HCT116 (cell line): Measurements from ENCODE around the gene PHLDA1.

Experiments used
- CTCF ChIP-seq, 3 experiments: fragments of 200-600 bp in 1 of 3; sonication (generic) in 1 of 3; IDR thresholded peaks in 2 of 3; conservative IDR thresholded peaks in 1 of 3; 2 replicates each; pipeline ENCODE4 v1.5.1; 2012 to 2017; ENCODE audit warnings: low read depth in 2 of 3, low read length in 2 of 3, antibody characterized with exemption in 1 of 3, borderline replicate concordance in 1 of 3, control low read depth in 1 of 3, mild to moderate bottlenecking in 1 of 3, mixed read lengths in 1 of 3, mixed run types in 1 of 3, moderate library complexity in 1 of 3; ENCODE audit not compliant: insufficient read depth in 1 of 3
- EZH2 ChIP-seq: fragments of 200-600 bp; sonication (generic); IDR thresholded peaks from 2 replicates; pipeline ENCODE4 v1.6.1; 2017; ENCODE audit warnings: antibody characterized with exemption, mixed run types
- EZH2phosphoT487 ChIP-seq: fragments of 200-600 bp; IDR thresholded peaks from 2 replicates; pipeline ENCODE4 v1.6.1; 2018; ENCODE audit warnings: antibody characterized with exemption, borderline replicate concordance
- FOSL1 ChIP-seq: IDR thresholded peaks from 2 replicates; pipeline ENCODE4 v1.6.1; 2012; ENCODE audit warnings: low read depth
- JUND ChIP-seq: IDR thresholded peaks from 2 replicates; pipeline ENCODE4 v1.6.1; 2012
- MAX ChIP-seq: IDR thresholded peaks from 2 replicates; pipeline ENCODE4 v1.6.1; 2012
- POLR2A ChIP-seq: IDR thresholded peaks from 2 replicates; pipeline ENCODE4 v1.7.0; 2011; ENCODE audit warnings: borderline replicate concordance; ENCODE audit not compliant: insufficient read depth, insufficient read length; ENCODE audit errors: extremely low read depth
- POLR2AphosphoS5 ChIP-seq: IDR thresholded peaks from 2 replicates; pipeline ENCODE4 v1.6.1; 2011; ENCODE audit warnings: mild to moderate bottlenecking, low read depth, low read length, moderate library complexity
- RAD21 ChIP-seq: IDR thresholded peaks from 2 replicates; pipeline ENCODE4 v1.6.1; 2012; ENCODE audit warnings: low read depth, mild to moderate bottlenecking
- SIN3A ChIP-seq: IDR thresholded peaks from 2 replicates; pipeline ENCODE4 v1.6.1; 2012; ENCODE audit warnings: low read depth
- SP1 ChIP-seq: IDR thresholded peaks from 2 replicates; pipeline ENCODE4 v1.6.1; 2012; ENCODE audit warnings: low read depth
- ZBTB33 ChIP-seq: IDR thresholded peaks from 2 replicates; pipeline ENCODE4 v1.6.1; 2011; ENCODE audit warnings: mild to moderate bottlenecking, low read length, moderate library complexity; ENCODE audit not compliant: insufficient replicate concordance; ENCODE audit errors: extremely low read depth
- ZFX ChIP-seq: fragments of 450-650 bp; IDR thresholded peaks from 2 replicates; pipeline ENCODE4 v1.6.1; 2017
- ZNF274 ChIP-seq: fragments of 200-500 bp; sonication (Bioruptor generic); IDR thresholded peaks from 2 replicates; pipeline ENCODE4 v1.6.1; 2014; ENCODE audit warnings: mild to moderate bottlenecking, low read depth, low read length, inconsistent platforms

GRCh38 chr12:76074701-76075336 is 43.2 kb upstream of the PHLDA1 start:
- TF ChIP-seq CTCF (IDR thresholded peaks at IDR 0.05 in 2 of 3, conservative IDR thresholded peaks at IDR 0.05 in 1 of 3; ENCODE audit: borderline replicate concordance in 1 of 3, insufficient read depth in 1 of 3, low read depth in 2 of 3, low read length in 2 of 3) (no peak), EZH2phosphoT487 (no peak), POLR2AphosphoS5 (no peak), FOSL1 (no peak), EZH2 (no peak), SIN3A (no peak), RAD21 (no peak), POLR2A (no peak), MAX (no peak), ZBTB33 (no peak), JUND (no peak), SP1 (no peak), ZNF274 (no peak), ZFX (no peak)
